ENCODE data around the gene GPATCH2L.

Gene GPATCH2L

GRCh38 chr14:76169776-76170175 is 18.1 kb downstream of the GPATCH2L start:
- Histone ChIP-seq H3K4me3 (no peak overlapping the region), H3K36me3 (ENCODE audit: insufficient read depth, low read length) (peaks cover 66% of the 10 kb centered on the region), H3K9ac (ENCODE audit: insufficient read length) (no peak overlapping the region), H3K27ac (no peak overlapping the region), H3K9me3 (ENCODE audit: low read depth, low read length) (no peaks in the 10 kb centered on the region)
- no peak for DNase-seq (ENCODE audit: low read depth, low spot score)
- no peak for TF ChIP-seq POLR2AphosphoS5 (IDR thresholded peaks at IDR 0.05; ENCODE audit: borderline replicate concordance, low read depth, low read length)
- TF ChIP-seq EZH2 (IDR thresholded peaks at IDR 0.05), result no peak
- no peak for TF ChIP-seq FOXP2 (optimal IDR thresholded peaks at IDR 0.05; ENCODE audit: control extremely low read depth, extremely low read length, insufficient read depth)

- H3K27ac ChIP-seq, result no peak overlapping the region
- H3K9ac ChIP-seq (ENCODE audit: insufficient read length), result no peak overlapping the region
- no peak for DNase-seq (ENCODE audit: low read depth, low spot score)
- no peak for TF ChIP-seq EZH2 (IDR thresholded peaks at IDR 0.05)
- TF ChIP-seq FOXP2 (optimal IDR thresholded peaks at IDR 0.05; ENCODE audit: control extremely low read depth, extremely low read length, insufficient read depth), result no peak
- no peak for TF ChIP-seq POLR2AphosphoS5 (IDR thresholded peaks at IDR 0.05; ENCODE audit: borderline replicate concordance, low read depth, low read length)
- no peak overlapping the region for H3K4me3 ChIP-seq
- peaks cover 69% of the 10 kb centered on the region for H3K36me3 ChIP-seq (ENCODE audit: insufficient read depth, low read length)
- H3K9me3 ChIP-seq (ENCODE audit: low read depth, low read length), result no peaks in the 10 kb centered on the region
Measured at GRCh38 chr14:76174982-76175381, 23.3 kb downstream of the GPATCH2L start.

DNA sequence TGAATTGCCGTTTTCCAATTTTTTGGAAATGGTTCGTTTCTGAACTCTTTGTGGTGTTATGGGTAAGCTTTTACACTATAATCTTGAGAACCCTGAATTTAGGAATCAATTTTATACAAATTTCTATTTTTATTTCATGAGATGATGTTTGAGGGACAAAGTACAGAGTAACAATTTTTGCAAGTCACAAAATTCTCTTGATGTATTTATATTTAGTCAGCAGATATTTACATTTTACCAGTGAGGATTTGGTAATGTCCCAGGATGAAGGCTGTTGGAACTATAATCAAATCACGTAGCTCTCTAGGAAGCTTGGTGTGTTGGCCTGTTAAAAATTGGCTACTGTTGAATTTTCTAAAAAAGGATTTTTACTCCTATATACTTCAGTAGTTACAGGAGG is 24.2 kb downstream of the GPATCH2L start:
- H3K36me3 ChIP-seq (ENCODE audit: insufficient read depth, low read length), result peaks cover 68% of the 10 kb centered on the region
- H3K9me3 ChIP-seq (ENCODE audit: low read depth, low read length), result no peaks in the 10 kb centered on the region
- H3K4me3 ChIP-seq, result no peak overlapping the region
- no peak overlapping the region for H3K27ac ChIP-seq
- TF ChIP-seq FOXP2 (optimal IDR thresholded peaks at IDR 0.05; ENCODE audit: control extremely low read depth, extremely low read length, insufficient read depth), result no peak
- no peak for TF ChIP-seq POLR2AphosphoS5 (IDR thresholded peaks at IDR 0.05; ENCODE audit: borderline replicate concordance, low read depth, low read length)
- no peak for TF ChIP-seq EZH2 (IDR thresholded peaks at IDR 0.05)
- no peak overlapping the region for H3K9ac ChIP-seq (ENCODE audit: insufficient read length)
- no peak for DNase-seq (ENCODE audit: low read depth, low spot score)

GRCh38 chr14:76181546-76181945 is 29.8 kb downstream of the GPATCH2L start:
- Histone ChIP-seq H3K9ac (ENCODE audit: insufficient read length) (no peak overlapping the region), H3K9me3 (ENCODE audit: low read depth, low read length) (no peaks in the 10 kb centered on the region), H3K27ac (no peak overlapping the region), H3K36me3 (ENCODE audit: insufficient read depth, low read length) (peaks cover 52% of the 10 kb centered on the region), H3K4me3 (no peak overlapping the region)
- DNase-seq (ENCODE audit: low read depth, low spot score), result no peak
- TF ChIP-seq EZH2 (IDR thresholded peaks at IDR 0.05) (no peak), POLR2AphosphoS5 (IDR thresholded peaks at IDR 0.05; ENCODE audit: borderline replicate concordance, low read depth, low read length) (no peak), FOXP2 (optimal IDR thresholded peaks at IDR 0.05; ENCODE audit: control extremely low read depth, extremely low read length, insufficient read depth) (no peak)

- H3K27ac ChIP-seq, result no peak overlapping the region
- no peak for TF ChIP-seq FOXP2 (optimal IDR thresholded peaks at IDR 0.05; ENCODE audit: control extremely low read depth, extremely low read length, insufficient read depth)
- no peak for TF ChIP-seq POLR2AphosphoS5 (IDR thresholded peaks at IDR 0.05; ENCODE audit: borderline replicate concordance, low read depth, low read length)
- TF ChIP-seq EZH2 (IDR thresholded peaks at IDR 0.05), result no peak
Measured at GRCh38 chr14:76186308-76187027, 34.7 kb downstream of the GPATCH2L start.

GRCh38 chr14:76191297-76191696 is 39.6 kb downstream of the GPATCH2L start:
- Histone ChIP-seq H3K4me3 (no peak overlapping the region), H3K9ac (ENCODE audit: insufficient read length) (no peak overlapping the region), H3K36me3 (ENCODE audit: insufficient read depth, low read length) (peaks cover 56% of the 10 kb centered on the region), H3K9me3 (ENCODE audit: low read depth, low read length) (no peaks in the 10 kb centered on the region), H3K27ac (no peak overlapping the region)
- DNase-seq (ENCODE audit: low read depth, low spot score), result no peak
- TF ChIP-seq FOXP2 (optimal IDR thresholded peaks at IDR 0.05; ENCODE audit: control extremely low read depth, extremely low read length, insufficient read depth) (no peak), POLR2AphosphoS5 (IDR thresholded peaks at IDR 0.05; ENCODE audit: borderline replicate concordance, low read depth, low read length) (no peak), EZH2 (IDR thresholded peaks at IDR 0.05) (no peak)

More at GRCh38 chr14:76186308-76187027, 34.7 kb downstream of the GPATCH2L start:
- no peaks in the 10 kb centered on the region for H3K9me3 ChIP-seq (ENCODE audit: low read depth, low read length)
- no peak overlapping the region for H3K9ac ChIP-seq (ENCODE audit: insufficient read length)
- H3K36me3 ChIP-seq (ENCODE audit: insufficient read depth, low read length), result peaks cover 37% of the 10 kb centered on the region
- DNase-seq (ENCODE audit: low read depth, low spot score), result no peak
- H3K4me3 ChIP-seq, result no peak overlapping the region

GRCh38 chr14:76193696-76194095 is 42.0 kb downstream of the GPATCH2L start:
- no peak for TF ChIP-seq FOXP2 (optimal IDR thresholded peaks at IDR 0.05; ENCODE audit: control extremely low read depth, extremely low read length, insufficient read depth)
- no peak for TF ChIP-seq POLR2AphosphoS5 (IDR thresholded peaks at IDR 0.05; ENCODE audit: borderline replicate concordance, low read depth, low read length)
- TF ChIP-seq EZH2 (IDR thresholded peaks at IDR 0.05), result no peak
- Histone ChIP-seq H3K36me3 (ENCODE audit: insufficient read depth, low read length) (peaks cover 72% of the 10 kb centered on the region), H3K27ac (no peak overlapping the region), H3K9ac (ENCODE audit: insufficient read length) (no peak overlapping the region), H3K9me3 (ENCODE audit: low read depth, low read length) (no peaks in the 10 kb centered on the region), H3K4me3 (no peak overlapping the region)
- DNase-seq (ENCODE audit: low read depth, low spot score), result no peak

DNA sequence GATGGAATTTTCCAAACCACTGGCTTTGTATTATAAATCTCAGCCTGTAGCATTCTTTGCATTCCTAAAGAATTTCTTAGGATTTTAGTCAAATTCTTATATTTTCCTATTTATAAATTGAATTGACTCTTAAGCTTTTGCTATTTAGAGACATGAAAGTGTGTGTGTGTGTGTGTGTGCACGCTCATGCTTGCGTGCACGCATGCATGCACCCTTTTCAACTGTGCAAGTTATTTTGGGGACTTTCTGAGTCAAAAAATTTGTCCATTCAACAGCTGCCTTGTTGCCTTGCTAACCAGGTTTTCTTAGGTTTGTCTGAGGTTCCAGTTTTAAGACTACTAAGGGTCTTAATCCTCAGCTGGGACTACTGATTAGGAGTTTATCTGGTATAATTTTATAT is 42.6 kb downstream of the GPATCH2L start:
- Histone ChIP-seq H3K9me3 (ENCODE audit: low read depth, low read length) (no peaks in the 10 kb centered on the region), H3K27ac (no peak overlapping the region), H3K9ac (ENCODE audit: insufficient read length) (no peak overlapping the region), H3K36me3 (ENCODE audit: insufficient read depth, low read length) (peaks cover 73% of the 10 kb centered on the region), H3K4me3 (no peak overlapping the region)
- TF ChIP-seq EZH2 (IDR thresholded peaks at IDR 0.05), result no peak
- no peak for TF ChIP-seq POLR2AphosphoS5 (IDR thresholded peaks at IDR 0.05; ENCODE audit: borderline replicate concordance, low read depth, low read length)
- TF ChIP-seq FOXP2 (optimal IDR thresholded peaks at IDR 0.05; ENCODE audit: control extremely low read depth, extremely low read length, insufficient read depth), result no peak
- no peak for DNase-seq (ENCODE audit: low read depth, low spot score)
